ENCODE measurements around the gene CDC42BPB. TPM values are rescaled to one million over a fixed set of nuclear protein-coding genes. Genes with fewer than 3 reads are reported as not detected.

CDC42BPB gene
- polyA plus RNA-seq, 1 donor (not counting 4 experiments of a cell fraction or from before 2014, with no cell fraction given), result 41.3 TPM

DNA sequence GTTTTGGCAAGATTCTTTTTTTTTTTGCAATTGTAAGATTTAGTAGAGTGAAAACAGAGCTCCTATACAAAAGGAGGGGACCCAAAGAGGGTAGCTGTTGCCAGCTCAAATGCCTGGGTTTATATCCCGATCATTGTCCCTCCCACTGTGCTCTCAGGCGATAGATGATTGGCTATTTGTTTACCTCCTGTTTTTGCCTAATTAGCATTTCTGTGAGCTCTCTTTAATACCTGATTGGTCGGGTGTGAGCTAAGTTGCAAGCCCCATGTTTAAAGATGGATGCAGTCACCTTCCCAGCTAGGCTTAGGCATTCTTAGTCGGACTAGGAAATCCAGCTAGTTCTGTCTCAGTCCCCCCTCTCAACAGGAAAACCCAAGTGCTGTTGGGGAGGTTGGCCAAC is 39.0 kb upstream of the CDC42BPB start:
- TF ChIP-seq EZH2 (IDR thresholded peaks at IDR 0.05; ENCODE audit: low read length), result no peak
- TF ChIP-seq, protein P1, sequence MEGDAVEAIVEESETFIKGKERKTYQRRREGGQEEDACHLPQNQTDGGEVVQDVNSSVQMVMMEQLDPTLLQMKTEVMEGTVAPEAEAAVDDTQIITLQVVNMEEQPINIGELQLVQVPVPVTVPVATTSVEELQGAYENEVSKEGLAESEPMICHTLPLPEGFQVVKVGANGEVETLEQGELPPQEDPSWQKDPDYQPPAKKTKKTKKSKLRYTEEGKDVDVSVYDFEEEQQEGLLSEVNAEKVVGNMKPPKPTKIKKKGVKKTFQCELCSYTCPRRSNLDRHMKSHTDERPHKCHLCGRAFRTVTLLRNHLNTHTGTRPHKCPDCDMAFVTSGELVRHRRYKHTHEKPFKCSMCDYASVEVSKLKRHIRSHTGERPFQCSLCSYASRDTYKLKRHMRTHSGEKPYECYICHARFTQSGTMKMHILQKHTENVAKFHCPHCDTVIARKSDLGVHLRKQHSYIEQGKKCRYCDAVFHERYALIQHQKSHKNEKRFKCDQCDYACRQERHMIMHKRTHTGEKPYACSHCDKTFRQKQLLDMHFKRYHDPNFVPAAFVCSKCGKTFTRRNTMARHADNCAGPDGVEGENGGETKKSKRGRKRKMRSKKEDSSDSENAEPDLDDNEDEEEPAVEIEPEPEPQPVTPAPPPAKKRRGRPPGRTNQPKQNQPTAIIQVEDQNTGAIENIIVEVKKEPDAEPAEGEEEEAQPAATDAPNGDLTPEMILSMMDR (optimal IDR thresholded peaks at IDR 0.05 in 1 of 3, IDR thresholded peaks at IDR 0.05 in 1 of 3, conservative IDR thresholded peaks at IDR 0.05 in 1 of 3; ENCODE audit: extremely low read depth in 1 of 3, insufficient read depth in 2 of 3, low read length in 3 of 3), result no peak
- Histone ChIP-seq H3K4me2 (ENCODE audit: control insufficient read depth, extremely low read depth, insufficient read depth, low read depth, low read length) (no peak overlapping the region), H3K9me1 (ENCODE audit: control insufficient read depth, extremely low read depth, insufficient read depth, low read length) (no peaks in the 10 kb centered on the region), H4K20me1 (ENCODE audit: control insufficient read depth, extremely low read depth, insufficient read depth, low read length) (no peaks in the 10 kb centered on the region), H3K4me3 (ENCODE audit: control insufficient read depth in 2 of 3, extremely low read depth in 1 of 3, insufficient read depth in 2 of 3, low read depth in 1 of 3, low read length in 3 of 3) (no peak overlapping the region), H3K9ac (ENCODE audit: control insufficient read depth, extremely low read depth, insufficient read depth, low read length) (no peak overlapping the region), H3K36me3 (ENCODE audit: control insufficient read depth in 2 of 2, extremely low read depth in 1 of 2, insufficient read depth in 2 of 2, low read length in 2 of 2) (no peaks in the 10 kb centered on the region), H3K79me2 (ENCODE audit: control insufficient read depth, insufficient read depth, low read length) (no peaks in the 10 kb centered on the region), H2AFZ (ENCODE audit: control insufficient read depth, low read length) (no peak overlapping the region), H3K9me3 (ENCODE audit: control insufficient read depth, low read depth, low read length) (no peaks in the 10 kb centered on the region), H3K27ac (ENCODE audit: control insufficient read depth, insufficient read depth, low read length) (no peak overlapping the region), H3K27me3 (ENCODE audit: control insufficient read depth, extremely low read depth, insufficient read depth, low read length) (peaks cover 21% of the 10 kb centered on the region), H3K4me1 (ENCODE audit: control insufficient read depth, extremely low read depth, insufficient read depth, low read length) (no peaks in the 10 kb centered on the region)
- dilution Hi-C loops (cut with MboI; ENCODE audit: extremely low pct_ligation_motif_present, low sequenced_read_pairs), result no loop called here
- no peak for FAIRE-seq
- DNase-seq (ENCODE audit: low read depth, low spot score), result no peak

DNA sequence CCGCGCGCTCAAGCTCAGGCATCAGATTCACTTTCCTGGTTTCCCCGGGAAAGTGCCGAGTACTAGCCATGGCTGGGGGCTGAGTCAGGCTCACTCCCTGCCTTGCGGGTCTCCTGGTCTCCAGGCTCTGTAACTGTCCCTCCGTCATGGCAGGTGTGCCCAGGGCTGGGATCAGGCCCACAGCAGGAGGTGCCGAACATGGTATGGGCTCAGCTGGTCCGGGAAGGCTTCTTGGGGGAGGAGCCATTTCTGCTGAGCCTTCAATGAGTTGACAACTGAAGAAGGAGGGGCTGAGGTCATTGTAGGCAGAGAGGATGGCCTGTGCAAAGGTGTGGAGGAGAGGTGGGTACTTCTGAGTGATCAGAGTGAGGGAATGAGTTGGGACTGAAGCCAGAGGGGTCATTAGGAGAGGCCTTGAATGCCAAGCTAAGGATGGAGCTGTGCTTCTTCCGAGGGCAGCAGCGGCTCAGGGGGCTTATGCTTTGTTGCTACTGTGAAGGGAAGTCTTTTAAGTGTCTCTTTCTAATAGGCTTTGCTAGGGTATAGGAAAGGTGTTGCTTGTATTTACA is 37.9 kb upstream of the CDC42BPB start:
- H2AFZ ChIP-seq (ENCODE audit: control insufficient read depth, low read length), result no peak overlapping the region
- FAIRE-seq (no peak), DNase-seq (ENCODE audit: low read depth, low spot score) (no peak)
- no peak overlapping the region for H3K4me3 ChIP-seq (ENCODE audit: control insufficient read depth in 2 of 3, extremely low read depth in 1 of 3, insufficient read depth in 2 of 3, low read depth in 1 of 3, low read length in 3 of 3)
- H3K4me2 ChIP-seq (ENCODE audit: control insufficient read depth, extremely low read depth, insufficient read depth, low read depth, low read length), result no peak overlapping the region
- no peaks in the 10 kb centered on the region for H3K4me1 ChIP-seq (ENCODE audit: control insufficient read depth, extremely low read depth, insufficient read depth, low read length)
- H3K9me1 ChIP-seq (ENCODE audit: control insufficient read depth, extremely low read depth, insufficient read depth, low read length), result no peaks in the 10 kb centered on the region
- no peaks in the 10 kb centered on the region for H3K9me3 ChIP-seq (ENCODE audit: control insufficient read depth, low read depth, low read length)
- H4K20me1 ChIP-seq (ENCODE audit: control insufficient read depth, extremely low read depth, insufficient read depth, low read length), result no peaks in the 10 kb centered on the region
- H3K27ac ChIP-seq (ENCODE audit: control insufficient read depth, insufficient read depth, low read length), result no peak overlapping the region
- H3K79me2 ChIP-seq (ENCODE audit: control insufficient read depth, insufficient read depth, low read length), result no peaks in the 10 kb centered on the region
- TF ChIP-seq, protein P1 (optimal IDR thresholded peaks at IDR 0.05 in 1 of 3, IDR thresholded peaks at IDR 0.05 in 1 of 3, conservative IDR thresholded peaks at IDR 0.05 in 1 of 3; ENCODE audit: extremely low read depth in 1 of 3, insufficient read depth in 2 of 3, low read length in 3 of 3), result no peak
- no peak for TF ChIP-seq EZH2 (IDR thresholded peaks at IDR 0.05; ENCODE audit: low read length)
- dilution Hi-C loops (cut with MboI; ENCODE audit: extremely low pct_ligation_motif_present, low sequenced_read_pairs), result no loop called here
- no peaks in the 10 kb centered on the region for H3K36me3 ChIP-seq (ENCODE audit: control insufficient read depth in 2 of 2, extremely low read depth in 1 of 2, insufficient read depth in 2 of 2, low read length in 2 of 2)
- H3K27me3 ChIP-seq (ENCODE audit: control insufficient read depth, extremely low read depth, insufficient read depth, low read length), result peaks cover 23% of the 10 kb centered on the region
- H3K9ac ChIP-seq (ENCODE audit: control insufficient read depth, extremely low read depth, insufficient read depth, low read length), result no peak overlapping the region
